Stimulated activated CD4-positive, alpha-beta T cell treated with anti-CD3 and anti-CD28 coated beads, Interleukin-15, amount 100 ng/mL, for 48 hours (primary cell): ENCODE measurements around the gene TTF1.
A peak's percentile ranks its signal among the peaks of the same experiment; 100 is the strongest.
"Not testable (repeated sequence)": the region's sequence is repeated elsewhere in the genome, so short reads cannot be mapped to it uniquely, and the experiment has no call there.

Experiments
- DNase-seq, 2 donors: peaks; one replicate each; pipeline ENCODE4 v3.0.0-alpha.2; 2020; ENCODE audit warnings: low read depth in 2 of 2

The TTF1 gene

GRCh38 chr9:132413926-132414325, 7.3 kb upstream of the TTF1 start:
- DNase-seq: no peak

- no peak for DNase-seq
Measured at GRCh38 chr9:132412089-132412488, 5.4 kb upstream of the TTF1 start.

GRCh38 chr9:132411091-132411508, 4.5 kb upstream of the TTF1 start:
- peak; percentile 43 to 62 for DNase-seq

GRCh38 chr9:132410642-132411041, 4.0 kb upstream of the TTF1 start:
- no peak for DNase-seq

GRCh38 chr9:132409828-132410528, 3.3 kb upstream of the TTF1 start, which contains the start of gene CFAP77:
CFAP77 (plus strand) TSS chr9:132410211; CDS start chr9:132410272, 61 bp downstream.
- no peak for DNase-seq

DNA sequence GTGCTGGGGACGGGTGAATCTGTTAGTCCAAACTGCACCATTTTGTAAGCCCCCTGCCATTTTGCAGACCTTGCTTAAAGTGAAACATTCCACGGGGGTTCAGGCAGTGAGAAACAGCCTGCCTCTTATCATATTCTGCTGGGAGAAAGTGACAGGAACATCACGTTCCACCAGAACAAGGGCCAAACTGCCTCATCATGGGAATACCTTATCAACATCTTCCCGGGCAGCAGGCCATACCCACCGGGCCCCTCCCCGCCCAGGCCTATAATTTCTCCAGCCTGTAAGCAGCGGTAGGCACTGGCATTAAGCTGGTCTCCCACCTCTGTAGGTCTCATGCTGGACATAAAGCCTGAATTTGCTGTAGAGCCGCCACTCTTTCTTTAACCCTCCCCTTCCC, 1.9 kb upstream of the TTF1 start:
- no peak for DNase-seq

DNA sequence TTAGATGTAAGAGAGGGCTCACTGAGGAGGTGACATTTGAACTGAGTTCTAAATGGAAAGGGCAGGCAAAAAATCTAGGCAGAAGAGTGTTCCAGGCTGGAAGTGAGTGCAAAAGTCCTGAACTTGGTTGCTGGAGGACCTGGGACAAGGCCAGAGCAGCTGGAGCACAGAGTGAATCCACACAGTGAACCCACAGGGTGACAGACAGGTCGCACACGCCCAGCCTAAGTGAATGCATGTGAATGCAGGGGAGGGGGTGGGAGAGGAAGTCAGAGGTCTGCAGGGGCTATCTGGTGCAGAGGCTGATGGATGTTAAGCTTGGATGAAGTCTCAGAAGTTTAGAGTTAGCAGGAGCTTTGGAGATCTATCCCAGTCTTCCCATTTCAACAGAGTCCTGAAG, 556 bp upstream of the TTF1 start:
- DNase-seq: no peak

DNA sequence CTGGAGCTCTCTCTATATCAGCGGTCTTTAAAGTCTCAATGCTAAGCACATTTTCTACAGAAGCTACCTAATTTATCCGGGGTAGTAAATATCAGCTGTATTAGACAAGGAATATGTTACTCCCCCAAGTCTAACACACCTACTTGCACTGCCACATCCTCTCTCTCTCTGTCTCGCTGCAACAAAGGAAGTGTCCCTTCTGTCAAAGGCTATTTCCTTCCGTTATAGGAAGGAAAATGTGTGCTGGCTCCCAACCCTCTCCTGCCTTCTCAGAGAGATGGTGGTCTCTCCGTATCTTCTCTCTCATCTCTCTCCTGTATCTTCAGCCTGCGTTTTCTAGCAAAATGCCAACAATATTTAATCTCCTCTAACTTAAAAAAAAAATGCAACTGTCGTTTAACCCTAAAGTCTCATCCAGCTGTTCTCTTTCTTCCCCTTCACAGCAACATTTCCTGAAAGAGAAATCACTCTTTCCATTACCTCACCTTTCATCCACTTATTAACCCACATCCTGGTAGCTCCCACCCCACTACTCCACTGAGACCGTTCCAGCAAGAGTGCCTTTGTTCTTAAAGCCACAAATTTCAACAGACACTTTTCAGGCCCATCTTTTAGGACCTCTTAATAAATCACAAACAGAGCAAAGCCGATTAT, 2.3 kb downstream of the TTF1 start:
- no peak for DNase-seq

- no peak for DNase-seq
Measured at GRCh38 chr9:132401824-132402223, 4.8 kb downstream of the TTF1 start.

DNA sequence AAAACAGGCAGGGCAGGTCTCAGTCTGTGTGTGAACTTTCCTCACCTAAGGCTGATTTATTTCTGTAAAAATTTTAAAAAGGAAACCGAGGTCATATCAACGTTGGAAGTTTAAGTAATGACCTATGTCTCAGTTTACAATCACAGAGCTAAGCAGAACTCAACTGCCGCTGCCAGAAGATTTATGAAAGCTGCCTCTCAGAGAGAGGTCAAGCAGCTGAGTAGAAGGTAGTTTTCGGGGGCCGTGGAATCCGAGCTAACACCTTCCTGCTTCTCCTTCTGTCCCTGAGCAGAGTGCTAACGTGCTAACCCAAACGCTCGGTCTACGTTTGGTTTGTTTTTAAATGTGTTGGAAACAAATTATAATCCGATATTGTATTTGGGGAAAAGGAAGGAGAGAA, 11.1 kb downstream of the TTF1 start:
- DNase-seq: no peak

DNA sequence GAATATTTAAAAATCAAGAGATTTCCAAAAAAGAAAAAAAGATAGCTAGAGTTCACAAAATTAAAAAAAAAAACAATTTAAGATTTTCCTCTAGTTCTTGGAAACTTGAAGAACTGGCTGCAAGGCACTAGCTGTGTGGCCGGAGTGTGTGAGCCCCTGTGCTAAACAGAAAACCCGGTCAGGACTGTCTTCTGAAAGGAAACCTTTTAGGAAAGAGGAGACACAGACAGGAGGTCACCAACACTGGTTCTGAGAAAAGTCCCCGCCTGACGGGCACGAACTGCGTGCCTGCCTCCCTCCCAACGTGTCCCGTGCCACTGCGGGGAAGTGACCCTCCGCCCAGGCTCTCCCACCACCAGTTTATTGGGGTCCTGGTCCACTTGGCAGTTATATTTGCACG, 15.2 kb downstream of the TTF1 start:
- DNase-seq: no peak

DNA sequence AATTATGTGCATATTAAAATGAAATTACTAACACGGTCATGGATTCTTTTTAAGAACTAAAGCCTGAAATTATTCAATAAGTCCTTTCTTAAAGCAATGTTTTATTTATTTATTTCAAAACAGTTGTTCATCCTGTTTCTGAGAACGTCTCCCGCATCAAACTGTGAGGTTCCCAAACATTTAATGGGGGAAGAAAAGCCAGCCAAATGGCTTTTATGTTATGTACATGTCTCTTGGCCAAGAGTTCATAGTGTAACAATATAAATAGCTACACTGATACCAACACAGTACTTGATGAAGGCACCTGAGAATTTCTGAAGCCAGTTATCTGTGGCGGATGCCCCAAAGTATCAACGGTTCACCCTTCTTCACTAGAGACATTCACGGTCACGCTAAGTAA, 15.7 kb downstream of the TTF1 start:
- DNase-seq: no peak

DNA sequence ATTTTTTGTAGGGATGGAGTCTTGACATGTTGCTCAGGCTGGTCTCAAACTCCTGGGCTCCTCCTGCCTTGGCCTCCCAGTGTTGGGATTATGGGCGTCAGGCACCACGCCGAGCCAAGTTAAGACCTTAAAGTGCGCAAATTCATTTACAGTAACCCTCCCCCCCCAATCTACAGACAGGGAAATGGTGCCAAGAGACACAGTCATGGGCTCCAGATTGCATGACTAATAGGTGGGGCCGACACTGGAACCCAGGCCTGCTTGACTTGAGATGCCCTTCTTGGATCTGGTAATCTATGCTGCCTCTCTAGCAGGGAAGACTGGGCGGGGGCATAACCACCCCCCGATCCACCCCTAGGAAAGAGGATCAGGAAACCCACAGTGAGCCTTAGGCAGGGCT, 19.5 kb downstream of the TTF1 start:
- DNase-seq: no peak

GRCh38 chr9:132384376-132384775, 22.3 kb downstream of the TTF1 start:
- no peak for DNase-seq

DNA sequence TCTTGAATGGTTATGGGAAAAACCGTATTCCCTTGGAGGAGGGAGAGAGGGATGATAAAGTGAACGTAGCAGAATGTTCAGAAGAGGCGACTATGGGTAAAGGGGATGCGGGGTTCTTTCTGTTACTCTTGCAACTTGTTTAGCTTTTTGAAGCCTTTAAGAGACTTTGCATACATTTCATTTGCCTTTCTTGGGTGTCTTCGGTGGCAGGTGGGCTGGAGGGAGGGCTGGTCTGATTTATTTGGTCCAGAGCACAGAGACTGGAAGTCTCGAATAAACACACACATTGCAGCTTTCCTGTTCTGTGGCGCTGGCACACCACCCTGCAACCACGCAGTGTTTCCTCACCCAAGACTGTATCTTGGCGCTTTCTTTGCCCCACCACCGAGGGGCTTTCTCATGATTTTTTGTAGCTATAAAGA, 23.2 kb downstream of the TTF1 start:
- no peak for DNase-seq

DNA sequence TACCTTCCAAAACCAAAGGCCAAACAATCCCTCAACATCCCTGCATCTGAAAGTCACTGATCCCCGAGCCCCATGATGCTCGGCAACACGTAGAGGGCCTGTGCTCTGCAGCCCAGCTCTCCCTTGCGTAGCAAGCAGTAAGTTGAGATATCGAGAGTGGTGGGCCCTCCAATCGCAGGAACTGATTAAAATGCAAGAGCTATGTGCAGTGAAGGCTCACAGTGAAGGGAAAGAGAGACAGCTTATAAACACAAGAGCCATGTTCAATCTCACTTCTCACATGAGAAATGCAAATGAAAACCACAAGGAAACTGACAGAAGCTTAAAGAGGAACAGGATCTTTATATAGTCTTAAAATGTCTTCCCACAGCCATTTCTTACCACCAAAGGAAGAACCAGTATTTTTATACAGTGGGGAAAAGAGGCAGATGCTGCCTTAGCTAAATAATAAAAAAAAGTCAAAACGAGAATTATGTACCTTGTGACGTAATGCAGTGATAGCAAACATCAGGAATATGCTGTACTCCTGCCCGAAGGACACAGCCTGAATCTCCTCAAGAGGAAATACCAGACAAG, 24.6 kb downstream of the TTF1 start:
- DNase-seq: no peak

DNA sequence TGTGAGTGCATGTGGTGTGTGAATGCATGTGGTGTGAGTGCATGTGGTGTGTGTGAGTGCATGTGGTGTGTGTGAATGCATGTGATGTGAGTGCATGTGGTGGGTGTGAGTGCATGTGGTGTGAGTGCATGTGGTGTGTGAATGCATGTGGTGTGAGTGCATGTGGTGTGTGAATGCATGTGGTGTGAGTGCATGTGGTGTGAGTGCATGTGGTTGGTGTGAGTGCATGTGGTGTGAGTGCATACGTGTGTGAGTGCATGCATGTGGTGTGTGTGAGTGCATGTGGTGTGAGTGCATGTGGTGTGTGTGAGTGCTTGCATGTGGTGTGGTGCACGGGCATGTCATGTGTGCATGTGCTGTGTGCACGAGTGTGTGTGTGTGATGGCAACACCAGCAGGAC, 28.2 kb downstream of the TTF1 start:
- DNase-seq: not testable (repeated sequence)

DNA sequence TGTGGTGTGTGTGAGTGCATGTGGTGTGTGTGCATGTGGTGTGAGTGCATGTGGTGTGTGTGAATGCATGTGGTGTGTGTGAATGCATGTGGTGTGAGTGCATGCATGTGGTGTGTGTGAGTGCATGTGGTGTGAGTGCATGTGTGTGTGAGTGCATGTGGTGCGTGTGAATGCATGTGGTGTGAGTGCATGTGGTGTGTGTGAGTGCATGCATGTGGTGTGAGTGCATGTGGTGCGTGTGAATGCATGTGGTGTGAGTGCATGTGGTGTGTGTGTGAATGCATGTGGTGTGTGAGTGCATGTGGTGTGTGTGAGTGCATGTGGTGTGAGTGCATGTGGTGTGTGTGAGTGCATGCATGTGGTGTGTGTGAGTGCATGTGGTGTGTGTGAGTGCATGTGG, 28.9 kb downstream of the TTF1 start:
- not testable (repeated sequence) for DNase-seq

DNA sequence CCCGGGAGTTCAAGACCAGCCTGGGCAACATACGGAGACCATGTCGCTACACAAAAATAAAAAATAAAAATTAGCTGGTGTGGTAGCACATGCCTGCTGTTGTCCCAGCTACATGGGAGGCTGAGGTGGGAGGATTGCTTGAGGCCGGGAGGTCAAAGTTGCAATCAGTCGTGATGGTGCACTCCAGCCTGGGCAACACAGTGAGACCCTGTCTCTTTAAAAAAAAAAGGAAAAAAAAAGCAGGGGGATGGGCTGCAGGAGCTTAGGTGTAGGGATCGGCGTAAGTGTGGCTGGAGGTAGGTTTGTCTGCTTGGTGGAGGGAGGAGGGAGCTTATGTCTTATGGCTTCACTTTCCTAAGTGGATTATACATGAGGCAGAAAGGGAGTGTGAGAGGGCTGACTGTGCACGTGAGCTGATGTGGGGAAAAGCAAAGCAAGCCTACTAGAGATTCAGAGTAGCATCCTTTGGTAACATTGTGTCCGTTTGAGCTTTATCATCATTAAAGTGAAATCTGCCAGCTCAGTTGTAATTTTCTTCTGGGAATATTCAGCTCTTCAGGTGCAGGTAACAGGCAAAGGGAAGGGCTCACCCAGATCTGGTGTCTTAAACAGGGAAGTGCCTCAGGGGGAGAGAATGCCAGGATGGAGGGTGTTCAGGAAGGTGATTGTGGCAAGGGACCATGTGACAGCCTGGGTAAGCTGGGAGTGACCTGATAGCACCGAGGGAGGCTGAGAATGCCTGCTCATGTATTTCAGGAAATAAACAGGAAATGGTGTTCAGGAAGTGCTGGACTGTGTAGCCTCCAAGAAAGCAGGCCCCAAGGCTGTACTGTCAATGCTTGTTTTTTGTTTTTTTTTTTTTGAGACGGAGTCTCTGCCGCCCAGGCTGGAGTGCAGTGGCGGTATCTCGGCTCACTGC, 34.2 kb downstream of the TTF1 start:
- DNase-seq: no peak

- DNase-seq: no peak
Measured at GRCh38 chr9:132370592-132370991, 36.0 kb downstream of the TTF1 start.

- DNase-seq: no peak
Measured at GRCh38 chr9:132369421-132369820, 37.2 kb downstream of the TTF1 start.
